ENCODE data around the gene BNC2.

Gene BNC2

GRCh38 chr9:16811987-16812685 is 58.3 kb downstream of the BNC2 start:
- DNase-seq = no peak

DNA sequence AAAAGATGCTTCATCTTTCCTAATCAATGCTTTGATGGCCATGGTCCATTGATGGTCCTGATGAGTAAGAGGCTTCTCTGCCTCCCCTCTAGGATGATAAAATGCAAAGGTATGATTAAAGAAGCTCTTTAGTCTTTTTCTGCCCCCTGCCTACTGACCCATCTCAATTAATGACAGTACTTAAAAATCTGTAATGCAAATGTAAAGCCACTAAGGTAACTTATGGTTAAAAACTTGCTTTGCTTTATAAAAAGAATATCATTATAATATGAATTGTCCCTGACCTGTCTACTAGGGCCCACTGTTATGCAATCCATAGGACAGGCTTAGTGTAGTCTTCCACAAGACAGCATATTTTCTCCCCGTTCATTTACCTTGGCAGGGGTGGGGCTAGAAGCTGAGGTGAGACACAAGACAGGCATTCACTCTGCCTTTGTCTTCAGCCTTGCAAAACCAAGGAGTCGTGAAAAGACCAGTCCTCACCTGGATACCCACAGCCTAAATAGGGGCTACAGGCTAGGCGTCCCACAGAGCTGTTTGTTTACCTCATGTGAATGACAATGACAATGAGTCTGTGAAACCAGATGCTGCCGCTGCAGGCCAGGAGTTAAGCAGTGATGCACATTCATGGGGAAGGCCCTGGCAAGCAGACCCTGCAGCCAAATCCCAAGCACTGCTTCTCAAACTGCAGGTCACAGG is 60.4 kb downstream of the BNC2 start:
- no peak for DNase-seq

DNA sequence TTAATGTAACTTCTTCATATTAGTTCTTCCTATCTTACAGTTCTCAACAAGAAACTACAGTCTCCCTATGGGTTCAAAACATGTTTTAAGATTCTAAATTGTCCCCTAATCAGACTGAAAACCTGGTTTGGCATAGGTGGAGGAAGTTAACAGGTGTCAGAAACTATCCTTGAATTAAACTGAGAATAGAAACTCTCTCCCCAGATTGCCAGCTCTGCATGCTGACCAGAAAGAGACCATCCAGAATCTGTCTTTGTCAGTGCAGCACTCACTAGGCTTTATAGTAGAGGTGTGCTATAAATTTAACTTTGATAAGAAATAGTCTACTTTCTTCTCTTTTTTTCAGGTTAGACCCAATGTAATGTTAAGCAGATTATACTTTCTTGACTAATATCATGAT is 63.8 kb downstream of the BNC2 start:
- DNase-seq = no peak

DNA sequence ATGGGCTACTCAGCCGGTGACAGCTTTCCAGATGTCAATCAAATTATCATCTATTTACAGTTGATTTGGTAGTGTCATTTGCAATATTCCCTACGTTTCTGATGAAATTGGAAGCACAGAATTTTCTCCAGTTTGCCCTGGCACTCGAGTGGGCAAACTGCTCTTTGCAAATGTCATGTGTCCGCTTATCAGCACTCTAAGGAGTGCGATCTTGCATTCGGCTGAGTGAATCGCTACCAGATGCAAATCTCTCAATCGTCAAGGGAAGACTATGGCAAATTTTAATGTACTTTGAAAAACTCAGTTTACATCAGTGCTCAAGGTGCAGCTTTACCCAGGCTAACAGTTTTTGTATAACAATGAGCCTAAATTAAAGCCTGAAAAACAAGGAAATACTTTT is 66.8 kb downstream of the BNC2 start:
- no peak for DNase-seq

DNA sequence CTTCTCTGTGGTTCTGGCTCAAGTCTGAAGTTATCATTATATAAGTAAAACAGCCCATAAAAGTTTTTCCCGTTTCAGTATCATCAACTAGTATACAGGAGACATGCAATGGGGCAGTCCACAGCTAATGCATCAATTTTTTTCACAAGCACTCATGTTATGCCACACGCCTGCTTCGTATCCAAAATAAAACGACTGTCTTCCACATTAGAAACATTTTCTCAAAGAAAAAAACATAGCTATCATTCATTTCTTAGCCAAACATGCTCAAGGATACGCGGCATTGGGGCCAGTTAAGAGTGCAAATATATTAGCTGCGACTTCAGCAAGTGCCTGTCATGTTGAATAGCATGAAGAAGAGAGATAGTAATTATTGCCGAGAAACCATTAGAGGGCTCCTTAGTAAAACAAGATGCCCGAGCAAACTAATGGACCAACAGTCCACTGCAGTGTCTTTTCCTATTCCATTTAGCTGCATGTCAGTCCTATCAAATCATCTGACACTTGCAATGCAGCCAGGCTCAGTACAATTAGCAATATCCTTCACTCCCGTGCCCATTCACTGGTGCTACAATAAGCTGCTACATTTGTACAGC is 68.5 kb downstream of the BNC2 start:
- no peak for DNase-seq

DNA sequence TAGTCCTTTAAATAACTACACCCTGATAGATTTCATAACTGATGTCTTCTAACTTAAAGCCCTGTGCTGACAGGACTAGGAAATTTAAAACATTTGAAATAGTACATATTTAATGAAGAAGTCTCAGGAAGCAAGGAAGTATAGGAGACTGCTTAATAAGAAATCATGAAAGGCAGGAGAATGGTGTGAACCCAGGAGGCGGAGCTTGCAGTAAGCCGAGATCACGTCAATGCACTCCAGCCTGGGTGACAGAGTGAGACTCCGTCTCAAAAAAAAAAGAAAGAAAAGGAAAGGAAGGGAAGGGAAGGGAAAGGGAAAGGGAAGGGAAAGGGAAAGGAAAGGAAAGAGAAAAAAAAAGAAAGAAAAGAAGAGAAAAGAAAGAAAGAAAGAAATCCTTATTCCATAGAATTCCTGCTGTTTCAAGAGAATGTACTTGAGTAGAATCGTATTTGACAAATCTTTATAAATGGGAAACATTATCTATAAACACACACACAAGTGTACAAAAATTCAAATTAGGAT is 74.1 kb downstream of the BNC2 start:
- no peak for DNase-seq

GRCh38 chr9:16794871-16795639 is 75.4 kb downstream of the BNC2 start:
- DNase-seq = no peak

GRCh38 chr9:16794103-16794502 is 76.4 kb downstream of the BNC2 start:
- DNase-seq = no peak

GRCh38 chr9:16787724-16788123 is 82.7 kb downstream of the BNC2 start:
- no peak for DNase-seq

DNA sequence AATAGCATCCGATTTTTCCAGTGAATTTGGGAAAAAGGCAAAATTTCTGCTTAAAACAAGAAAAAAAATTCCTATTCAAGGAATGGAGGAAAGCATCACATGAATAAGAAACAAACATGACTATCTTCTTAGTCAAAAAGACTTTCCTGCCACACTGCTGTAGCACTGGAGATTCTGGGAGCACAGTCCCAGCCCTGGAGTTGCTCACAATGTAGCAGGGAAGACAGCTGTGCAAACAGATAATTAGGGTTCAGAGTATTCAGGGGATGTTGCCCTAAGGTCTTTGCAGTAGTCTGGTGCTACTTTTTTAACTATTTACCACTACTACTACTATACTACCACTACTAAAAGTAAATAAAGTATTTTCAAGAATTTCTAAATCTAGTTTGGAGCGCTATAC is 86.5 kb downstream of the BNC2 start:
- DNase-seq = no peak

DNA sequence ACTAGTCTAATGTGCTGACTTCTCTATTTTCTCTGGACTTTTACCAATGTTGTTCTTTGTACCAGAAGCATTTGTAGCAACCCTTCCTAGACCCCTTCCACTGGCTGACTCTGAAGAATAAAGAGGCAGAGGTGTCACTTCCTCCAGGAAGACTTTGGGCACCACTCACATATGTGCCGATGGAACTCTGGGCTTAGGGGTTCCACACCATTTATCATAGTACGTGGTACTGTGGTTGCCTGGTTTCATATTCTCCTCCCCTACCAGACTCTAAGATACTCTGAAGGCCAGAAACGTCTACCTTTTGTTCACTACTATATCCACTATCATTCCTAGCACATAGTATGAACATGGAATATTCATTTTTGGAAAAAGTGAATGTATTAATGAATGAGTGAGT is 88.0 kb downstream of the BNC2 start:
- no peak for DNase-seq

GRCh38 chr9:16775330-16775729 is 95.1 kb downstream of the BNC2 start:
- no peak for DNase-seq

DNA sequence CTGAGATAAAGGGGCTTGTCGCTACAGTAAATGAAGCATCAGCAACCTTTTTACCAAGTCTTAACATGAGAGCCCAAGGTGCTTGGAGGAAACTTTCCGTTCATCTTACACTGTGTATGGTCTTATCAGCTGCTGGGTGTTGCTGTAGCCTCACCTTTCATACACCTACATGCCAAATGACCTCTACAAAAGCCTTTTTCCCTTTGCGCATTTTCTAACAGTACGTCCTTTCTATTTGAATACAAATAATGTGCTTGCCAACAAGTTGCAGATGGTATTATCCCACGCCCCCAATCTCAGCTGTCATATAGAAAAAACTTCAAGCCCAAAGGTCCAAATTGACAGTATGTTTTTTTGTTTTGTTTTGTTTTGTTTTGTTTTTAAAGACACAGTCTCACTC is 96.9 kb downstream of the BNC2 start:
- DNase-seq = no peak

- DNase-seq = no peak
Observed at GRCh38 chr9:16773116-16773515, 97.4 kb downstream of the BNC2 start.

GRCh38 chr9:16771356-16771755 is 99.1 kb downstream of the BNC2 start:
- no peak for DNase-seq

DNA sequence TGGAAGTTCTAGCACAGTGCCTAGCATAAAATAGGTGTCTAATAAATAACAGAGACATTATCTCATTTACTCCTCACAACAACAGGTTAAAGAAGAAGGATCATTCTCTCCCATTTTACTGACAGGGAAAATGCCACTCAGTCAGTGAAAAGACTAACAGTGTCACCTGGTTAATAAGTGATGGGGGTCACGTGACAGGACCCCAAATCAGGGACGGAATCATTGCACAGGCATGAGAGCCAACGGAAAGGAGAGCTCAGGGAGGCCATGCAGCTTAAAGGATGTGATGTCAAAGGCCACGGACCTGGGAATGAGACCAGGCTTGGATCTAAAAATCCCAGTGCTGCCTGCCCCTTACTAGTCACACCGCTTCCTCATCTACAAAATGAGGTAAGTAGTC is 101.2 kb downstream of the BNC2 start:
- no peak for DNase-seq

- no peak for DNase-seq
Observed at GRCh38 chr9:16768816-16769215, 101.7 kb downstream of the BNC2 start.

DNA sequence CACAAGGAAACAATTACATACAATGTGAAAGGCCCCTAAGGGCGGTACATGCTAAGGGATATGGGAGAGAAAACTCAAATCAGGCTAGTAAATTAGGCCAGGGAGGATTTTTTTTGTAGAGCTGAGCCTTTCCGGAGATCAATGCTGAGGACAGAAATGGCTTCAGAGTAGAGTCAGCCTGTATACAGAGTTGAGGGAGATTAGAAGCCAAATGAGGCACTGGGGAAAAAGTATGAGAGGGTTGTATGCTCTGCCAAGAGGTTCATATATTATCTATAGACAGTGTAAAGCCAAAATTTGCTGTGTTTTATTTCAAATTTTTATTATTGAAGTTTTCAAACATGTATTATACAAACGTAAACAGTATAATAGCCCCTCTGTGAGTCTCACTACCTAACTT is 103.1 kb downstream of the BNC2 start:
- no peak for DNase-seq

GRCh38 chr9:16763946-16764345 is 106.5 kb downstream of the BNC2 start:
- DNase-seq = no peak

DNA sequence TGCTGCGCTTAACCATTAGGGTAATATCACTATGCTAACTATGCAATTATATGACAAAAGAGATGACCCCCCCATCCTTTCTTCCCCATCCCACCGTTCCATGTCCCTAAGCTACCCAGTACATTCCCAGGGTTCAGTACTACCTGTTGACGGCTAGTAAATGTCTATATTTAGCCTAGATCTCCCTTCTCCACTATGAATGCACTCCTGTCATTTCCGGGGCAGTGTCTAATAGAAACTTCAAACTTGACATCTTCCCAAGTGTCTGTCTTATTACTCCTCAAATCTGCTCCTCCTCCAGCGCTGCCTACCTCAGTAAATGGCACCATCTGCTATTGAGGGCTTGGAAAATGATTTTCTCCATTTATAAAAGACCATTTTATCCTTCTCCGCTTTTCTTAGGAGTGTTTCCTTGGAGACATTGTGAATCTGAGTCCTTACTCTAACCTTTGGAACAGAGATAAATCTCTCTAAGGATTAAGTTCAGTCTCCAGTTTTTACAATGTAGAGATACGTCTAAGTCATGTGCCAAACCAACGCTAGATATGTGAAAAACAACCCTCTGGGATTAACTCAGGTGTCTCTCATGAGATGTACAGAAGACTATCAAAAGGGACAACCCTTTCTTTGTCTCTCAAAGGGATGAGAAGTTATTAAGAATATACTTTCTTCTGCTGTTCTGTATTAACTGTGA is 114.9 kb downstream of the BNC2 start:
- no peak for DNase-seq

DNA sequence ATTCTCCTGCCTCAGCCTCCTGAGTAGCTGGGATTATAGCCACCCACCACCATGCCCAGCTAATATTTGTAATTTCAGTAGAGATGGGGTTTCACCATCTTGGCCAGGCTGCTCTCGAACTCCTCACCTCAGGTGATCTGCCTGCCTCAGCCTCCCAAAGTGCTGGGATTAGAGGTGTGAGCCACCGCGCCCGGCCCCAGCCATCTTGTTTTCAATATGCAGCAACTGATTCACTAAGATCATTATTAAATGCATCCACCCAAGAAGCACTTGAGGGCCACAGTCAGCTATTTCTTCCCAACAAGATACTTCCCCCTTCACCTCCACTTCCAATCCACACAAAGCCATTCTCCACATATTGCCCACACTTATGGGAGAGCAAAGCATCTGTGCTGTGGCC is 115.8 kb downstream of the BNC2 start:
- no peak for DNase-seq

DNA sequence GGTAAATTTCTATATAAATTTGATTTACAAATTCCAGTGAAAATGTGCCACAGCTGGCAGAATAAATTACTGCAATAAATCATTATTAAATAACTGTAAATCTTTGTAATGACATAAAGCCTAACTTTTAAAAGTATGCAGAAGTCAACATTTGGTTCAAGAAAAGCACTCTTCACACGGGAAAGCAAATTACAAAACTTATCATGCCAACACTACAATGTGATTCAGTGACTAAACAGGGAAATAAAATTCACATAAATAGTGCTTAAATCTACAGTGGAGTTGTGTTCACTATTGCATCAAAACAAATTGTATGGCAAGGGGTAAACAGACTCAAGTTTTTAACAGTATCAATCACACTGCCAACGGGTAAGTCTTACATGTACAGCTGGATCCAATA is 117.2 kb downstream of the BNC2 start:
- no peak for DNase-seq

GRCh38 chr9:16752601-16753000 is 117.9 kb downstream of the BNC2 start:
- no peak for DNase-seq

Data from hematopoietic multipotent progenitor cell treated with erythropoietin and hydrocortisone succinate and interleukin-3 and kit ligand, for 4 days (in vitro differentiated cells).